ENCODE data around the gene S100P. TPM values are rescaled to one million over a fixed set of nuclear protein-coding genes. Genes with fewer than 3 reads are reported as not detected.

S100P gene
- total and polyA plus RNA-seq, 2 donors from 2014 or later, result not detected

DNA sequence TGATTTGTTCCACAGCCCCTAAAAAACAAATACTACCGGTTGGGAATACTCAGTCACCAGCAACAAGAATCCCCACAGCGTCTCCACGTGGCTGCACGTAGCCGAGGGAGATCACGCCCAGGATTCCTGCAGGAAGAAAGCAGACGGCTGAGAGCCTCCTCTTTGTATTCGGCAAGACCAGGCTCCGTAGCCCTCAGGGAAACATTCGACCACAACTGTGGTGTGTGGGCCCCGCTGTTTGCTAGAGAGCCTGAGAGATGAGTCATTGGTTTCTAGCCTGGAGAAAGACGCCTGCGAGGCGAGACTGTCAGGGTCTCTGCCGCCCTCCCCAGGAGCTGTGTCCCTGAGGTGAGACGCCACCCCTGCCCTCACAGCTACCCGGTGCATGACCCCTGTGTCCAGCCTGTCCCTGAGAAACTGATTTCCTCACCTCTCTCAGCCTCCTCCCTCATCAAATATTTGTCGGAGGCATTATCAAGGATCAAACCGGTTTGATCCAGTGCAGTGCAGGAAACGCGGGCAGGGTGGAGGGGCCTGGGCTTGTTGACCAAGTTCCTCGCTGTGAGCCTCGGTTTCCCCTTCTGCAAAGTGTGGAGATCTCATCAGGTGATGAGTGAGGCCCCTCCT, 4.7 kb upstream of the S100P start:
- FAIRE-seq, result no peak
- TF ChIP-seq CTCF (IDR thresholded peaks at IDR 0.05; ENCODE audit: borderline replicate concordance, extremely low read depth, insufficient read depth), result no peak
- intact Hi-C loops (cut with DNase I), result no loop called here
- H3K36me3 ChIP-seq (ENCODE audit: control insufficient read depth in 2 of 3, insufficient read depth in 3 of 3, low read length in 3 of 3), result no peaks in the 10 kb centered on the region
- no peak overlapping the region for H3K27ac ChIP-seq (ENCODE audit: low read depth in 2 of 2, low read length in 2 of 2)
- H3K4me1 ChIP-seq (ENCODE audit: control insufficient read depth in 2 of 3, insufficient read depth in 2 of 3, low read depth in 1 of 3, low read length in 3 of 3), result no peaks in the 10 kb centered on the region
- peak in 2 of 5 donors; percentile 33 to 78 for DNase-seq
- H3K9me3 ChIP-seq (ENCODE audit: control insufficient read depth in 2 of 3, insufficient read depth in 1 of 3, low read length in 3 of 3), result no peaks in the 10 kb centered on the region
- H3K9ac ChIP-seq (ENCODE audit: low read length in 3 of 3), result no peak overlapping the region
- no peaks in the 10 kb centered on the region for H3K27me3 ChIP-seq (ENCODE audit: control insufficient read depth, insufficient read depth, low read length)
- no peak overlapping the region for H3K4me3 ChIP-seq (ENCODE audit: low read length in 3 of 3)

DNA sequence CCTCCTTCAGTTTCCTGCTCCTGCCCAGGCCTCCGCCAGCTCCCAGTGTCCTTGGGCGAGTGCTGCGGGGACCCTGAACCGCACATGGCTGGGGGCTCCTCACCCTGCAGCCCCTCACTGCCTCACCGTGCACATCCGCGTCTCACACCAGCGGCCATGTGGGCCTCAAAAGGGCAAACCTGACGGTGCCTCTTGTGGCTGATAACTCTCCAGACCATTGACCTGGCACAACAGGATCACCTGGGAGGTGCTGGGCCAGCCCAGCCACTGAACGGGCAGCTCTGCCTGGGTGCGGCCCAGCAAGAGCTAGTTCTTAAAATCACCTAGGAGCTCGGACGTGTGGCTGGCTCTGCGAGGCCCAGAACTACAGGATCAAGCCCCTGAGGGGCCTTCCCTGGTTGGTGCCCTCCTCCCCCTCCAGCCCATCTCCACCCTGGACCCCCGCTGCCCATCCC, 4.1 kb upstream of the S100P start:
- peak in 1 of 5 donors; percentile 64 for DNase-seq
- intact Hi-C loops (cut with DNase I), result no loop called here

GRCh38 chr4:6692379-6692778, 1.3 kb upstream of the S100P start:
- no peak overlapping the region for H3K9ac ChIP-seq (ENCODE audit: low read length in 3 of 3)
- H3K36me3 ChIP-seq (ENCODE audit: control insufficient read depth in 2 of 3, insufficient read depth in 3 of 3, low read length in 3 of 3), result no peaks in the 10 kb centered on the region
- DNase-seq (no peak), FAIRE-seq (no peak)
- H3K4me3 ChIP-seq (ENCODE audit: low read length in 3 of 3), result no peak overlapping the region
- no peak overlapping the region for H3K27ac ChIP-seq (ENCODE audit: low read depth in 2 of 2, low read length in 2 of 2)
- H3K27me3 ChIP-seq (ENCODE audit: control insufficient read depth, insufficient read depth, low read length), result no peaks in the 10 kb centered on the region
- intact Hi-C loops (cut with DNase I), result no loop called here
- H3K9me3 ChIP-seq (ENCODE audit: control insufficient read depth in 2 of 3, insufficient read depth in 1 of 3, low read length in 3 of 3), result no peaks in the 10 kb centered on the region
- no peak for TF ChIP-seq CTCF (IDR thresholded peaks at IDR 0.05; ENCODE audit: borderline replicate concordance, extremely low read depth, insufficient read depth)
- no peaks in the 10 kb centered on the region for H3K4me1 ChIP-seq (ENCODE audit: control insufficient read depth in 2 of 3, insufficient read depth in 2 of 3, low read depth in 1 of 3, low read length in 3 of 3)

More for the DNA sequence above, 4.1 kb upstream of the S100P start:
- Histone ChIP-seq H3K27me3 (ENCODE audit: control insufficient read depth, insufficient read depth, low read length) (no peaks in the 10 kb centered on the region), H3K36me3 (ENCODE audit: control insufficient read depth in 2 of 3, insufficient read depth in 3 of 3, low read length in 3 of 3) (no peaks in the 10 kb centered on the region), H3K9ac (ENCODE audit: low read length in 3 of 3) (no peak overlapping the region), H3K9me3 (ENCODE audit: control insufficient read depth in 2 of 3, insufficient read depth in 1 of 3, low read length in 3 of 3) (no peaks in the 10 kb centered on the region), H3K27ac (ENCODE audit: low read depth in 2 of 2, low read length in 2 of 2) (no peak overlapping the region), H3K4me1 (ENCODE audit: control insufficient read depth in 2 of 3, insufficient read depth in 2 of 3, low read depth in 1 of 3, low read length in 3 of 3) (no peaks in the 10 kb centered on the region), H3K4me3 (ENCODE audit: low read length in 3 of 3) (no peak overlapping the region)
- no peak for TF ChIP-seq CTCF (IDR thresholded peaks at IDR 0.05; ENCODE audit: borderline replicate concordance, extremely low read depth, insufficient read depth)
- FAIRE-seq, result no peak

GRCh38 chr4:6692806-6693205, 872 bp upstream of the S100P start:
- intact Hi-C loops (cut with DNase I), result no loop called here
- Histone ChIP-seq H3K4me1 (ENCODE audit: control insufficient read depth in 2 of 3, insufficient read depth in 2 of 3, low read depth in 1 of 3, low read length in 3 of 3) (no peaks in the 10 kb centered on the region), H3K27ac (ENCODE audit: low read depth in 2 of 2, low read length in 2 of 2) (no peak overlapping the region), H3K9me3 (ENCODE audit: control insufficient read depth in 2 of 3, insufficient read depth in 1 of 3, low read length in 3 of 3) (no peaks in the 10 kb centered on the region), H3K9ac (ENCODE audit: low read length in 3 of 3) (no peak overlapping the region), H3K36me3 (ENCODE audit: control insufficient read depth in 2 of 3, insufficient read depth in 3 of 3, low read length in 3 of 3) (no peaks in the 10 kb centered on the region), H3K27me3 (ENCODE audit: control insufficient read depth, insufficient read depth, low read length) (no peaks in the 10 kb centered on the region), H3K4me3 (ENCODE audit: low read length in 3 of 3) (no peak overlapping the region)
- TF ChIP-seq CTCF (IDR thresholded peaks at IDR 0.05; ENCODE audit: borderline replicate concordance, extremely low read depth, insufficient read depth), result no peak
- DNase-seq (peak in 3 of 5 donors; percentile 44 to 80 (median 73)), FAIRE-seq (no peak)

Data from kidney (tissue), 14 donors.